HL-60 (cell line): ENCODE measurements around the gene ACSM2A.

Experiments
- CTCF ChIP-seq: IDR thresholded peaks from one replicate; pipeline ENCODE4 v1.5.1; 2011; ENCODE audit warnings: low read length, control low read depth, inconsistent platforms; ENCODE audit not compliant: insufficient read depth
- GABPA ChIP-seq: IDR thresholded peaks from 2 replicates; pipeline ENCODE4 v1.6.1; 2012; ENCODE audit warnings: low read depth
- POLR2AphosphoS5 ChIP-seq: IDR thresholded peaks from 2 replicates; pipeline ENCODE4 v1.6.1; 2012; ENCODE audit warnings: low read depth
- SPI1 ChIP-seq: IDR thresholded peaks from 2 replicates; pipeline ENCODE4 v1.6.1; 2012; ENCODE audit warnings: low read depth, mild to moderate bottlenecking, borderline replicate concordance
- TF ChIP-seq, protein P1 (sequence below): IDR thresholded peaks from 2 replicates; pipeline ENCODE4 v1.6.1; 2012; ENCODE audit warnings: low read depth; ENCODE audit not compliant: insufficient replicate concordance

GRCh38 chr16:20507280-20507679 is 56.0 kb downstream of the ACSM2A start:
- TF ChIP-seq CTCF = no peak
- TF ChIP-seq GABPA = no peak
- TF ChIP-seq, protein P1, sequence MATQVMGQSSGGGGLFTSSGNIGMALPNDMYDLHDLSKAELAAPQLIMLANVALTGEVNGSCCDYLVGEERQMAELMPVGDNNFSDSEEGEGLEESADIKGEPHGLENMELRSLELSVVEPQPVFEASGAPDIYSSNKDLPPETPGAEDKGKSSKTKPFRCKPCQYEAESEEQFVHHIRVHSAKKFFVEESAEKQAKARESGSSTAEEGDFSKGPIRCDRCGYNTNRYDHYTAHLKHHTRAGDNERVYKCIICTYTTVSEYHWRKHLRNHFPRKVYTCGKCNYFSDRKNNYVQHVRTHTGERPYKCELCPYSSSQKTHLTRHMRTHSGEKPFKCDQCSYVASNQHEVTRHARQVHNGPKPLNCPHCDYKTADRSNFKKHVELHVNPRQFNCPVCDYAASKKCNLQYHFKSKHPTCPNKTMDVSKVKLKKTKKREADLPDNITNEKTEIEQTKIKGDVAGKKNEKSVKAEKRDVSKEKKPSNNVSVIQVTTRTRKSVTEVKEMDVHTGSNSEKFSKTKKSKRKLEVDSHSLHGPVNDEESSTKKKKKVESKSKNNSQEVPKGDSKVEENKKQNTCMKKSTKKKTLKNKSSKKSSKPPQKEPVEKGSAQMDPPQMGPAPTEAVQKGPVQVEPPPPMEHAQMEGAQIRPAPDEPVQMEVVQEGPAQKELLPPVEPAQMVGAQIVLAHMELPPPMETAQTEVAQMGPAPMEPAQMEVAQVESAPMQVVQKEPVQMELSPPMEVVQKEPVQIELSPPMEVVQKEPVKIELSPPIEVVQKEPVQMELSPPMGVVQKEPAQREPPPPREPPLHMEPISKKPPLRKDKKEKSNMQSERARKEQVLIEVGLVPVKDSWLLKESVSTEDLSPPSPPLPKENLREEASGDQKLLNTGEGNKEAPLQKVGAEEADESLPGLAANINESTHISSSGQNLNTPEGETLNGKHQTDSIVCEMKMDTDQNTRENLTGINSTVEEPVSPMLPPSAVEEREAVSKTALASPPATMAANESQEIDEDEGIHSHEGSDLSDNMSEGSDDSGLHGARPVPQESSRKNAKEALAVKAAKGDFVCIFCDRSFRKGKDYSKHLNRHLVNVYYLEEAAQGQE = no peak
- no peak for TF ChIP-seq POLR2AphosphoS5
- TF ChIP-seq SPI1 = no peak
